IMR-90 (cell line): ENCODE measurements around the gene SEMA3G. TPM values are rescaled to one million over a fixed set of nuclear protein-coding genes. Genes with fewer than 3 reads are reported as not detected.

Experiments used
- ATAC-seq: fragments of 200-7000 bp; cut with Tn5 transposase; 2 replicates; pipeline ENCODE4 v1.9.1; 2020; ENCODE audit warnings: low read depth, mild to moderate bottlenecking, moderate library complexity
- BruUV-seq: library from RNA; stranded (reverse); fragments of 400-500 nt; replicated peaks from 2 replicates; lab custom pipeline; 2021; lab: Mats Ljungman, UMichigan
- CTCF ChIA-PET: fragments of 300-600 bp; formaldehyde crosslinking; extraction: SDS; loops from one replicate; lab custom pipeline; 2021; ENCODE audit warnings: antibody characterized with exemption; lab: Yijun Ruan, JAX
- POLR2A ChIA-PET: fragments of 300-600 bp; sonication (Branson Sonifier 250); formaldehyde crosslinking; loops from one replicate; lab custom pipeline; 2022; ENCODE audit warnings: antibody characterized with exemption; ENCODE audit not compliant: unreplicated experiment; lab: Charles Lee
- DNase-seq: peaks from one replicate; pipeline ENCODE4 v3.0.0; 2013
- H2AFZ ChIP-seq: replicated peaks from 2 replicates; pipeline ENCODE3; 2013; ENCODE audit warnings: low read length, mild to moderate bottlenecking; ENCODE audit not compliant: poor library complexity
- H2AK5ac ChIP-seq: 2 replicates; pipeline ENCODE4 v1.6.1; 2013; ENCODE audit warnings: low read depth, low read length, inconsistent platforms
- H2AK9ac ChIP-seq: replicated peaks from 2 replicates; pipeline ENCODE3; 2013; ENCODE audit warnings: mild to moderate bottlenecking, low read depth, low read length, moderate library complexity; ENCODE audit not compliant: poor library complexity
- H2BK120ac ChIP-seq: 2 replicates; pipeline ENCODE4 v1.6.1; 2013; ENCODE audit warnings: low read depth, low read length, inconsistent platforms
- H2BK15ac ChIP-seq: 3 replicates; pipeline ENCODE4 v1.6.1; 2013; ENCODE audit warnings: low read depth, low read length, inconsistent platforms
- H2BK20ac ChIP-seq: 2 replicates; pipeline ENCODE4 v1.6.1; 2013; ENCODE audit warnings: low read depth, mild to moderate bottlenecking, inconsistent platforms, low read length, moderate library complexity
- H2BK5ac ChIP-seq: 2 replicates; pipeline ENCODE4 v1.6.1; 2013; ENCODE audit warnings: mild to moderate bottlenecking, low read depth, low read length, inconsistent platforms; ENCODE audit not compliant: poor library complexity, severe bottlenecking
- H3K14ac ChIP-seq: replicated peaks from 2 replicates; pipeline ENCODE4 v1.6.1; 2013; ENCODE audit warnings: low read depth, low read length, inconsistent platforms
- H3K18ac ChIP-seq: 2 replicates; pipeline ENCODE4 v1.6.1; 2013; ENCODE audit warnings: low read depth, low read length, control low read depth
- H3K23ac ChIP-seq: 2 replicates; pipeline ENCODE4 v1.6.1; 2013; ENCODE audit warnings: low read depth, low read length, inconsistent platforms
- H3K27ac ChIP-seq: 2 replicates; pipeline ENCODE4 v1.5.1; 2013; ENCODE audit warnings: mild to moderate bottlenecking, control low read depth, low read length; ENCODE audit not compliant: insufficient read depth
- H3K27me3 ChIP-seq: 2 replicates; pipeline ENCODE4 v1.6.1; 2013; ENCODE audit warnings: low read length; ENCODE audit not compliant: control insufficient read depth, insufficient read depth
- H3K36me3 ChIP-seq: 2 replicates; pipeline ENCODE4 v1.6.1; 2013; ENCODE audit warnings: low read length, mixed read lengths; ENCODE audit not compliant: control insufficient read depth, insufficient read depth
- H3K4ac ChIP-seq: 2 replicates; pipeline ENCODE4 v1.6.1; 2013; ENCODE audit warnings: low read depth, low read length, inconsistent platforms
- H3K4me1 ChIP-seq: 2 replicates; pipeline ENCODE4 v1.6.1; 2013; ENCODE audit warnings: low read length, mixed read lengths; ENCODE audit not compliant: control insufficient read depth, insufficient read depth
- H3K4me2 ChIP-seq: 2 replicates; pipeline ENCODE4 v1.6.1; 2013; ENCODE audit warnings: low read depth, mild to moderate bottlenecking, control low read depth, low read length, moderate library complexity
- H3K4me3 ChIP-seq: 2 replicates; pipeline ENCODE4 v1.5.1; 2013; ENCODE audit warnings: low read depth, mild to moderate bottlenecking, control low read depth, low read length, moderate library complexity; ENCODE audit not compliant: insufficient read depth
- H3K56ac ChIP-seq: 2 replicates; pipeline ENCODE4 v1.6.1; 2013; ENCODE audit warnings: low read length, inconsistent platforms; ENCODE audit not compliant: insufficient read depth; ENCODE audit errors: extremely low read depth
- H3K79me1 ChIP-seq, 2 experiments: 2 replicates each; pipeline ENCODE4 v1.6.1; 2013; ENCODE audit warnings: low read length in 2 of 2, inconsistent platforms in 1 of 2, low read depth in 1 of 2
- H3K9ac ChIP-seq: 2 replicates; pipeline ENCODE4 v1.6.1; 2013; ENCODE audit warnings: low read depth, low read length, control low read depth
- H3K9me1 ChIP-seq: 2 replicates; pipeline ENCODE4 v1.6.1; 2013; ENCODE audit warnings: low read length, inconsistent platforms; ENCODE audit not compliant: insufficient read depth
- H3K9me3 ChIP-seq: 2 replicates; pipeline ENCODE4 v1.6.1; 2013; ENCODE audit warnings: low read length; ENCODE audit not compliant: control insufficient read depth, insufficient read depth
- H4K20me1 ChIP-seq: 2 replicates; pipeline ENCODE4 v1.6.1; 2013; ENCODE audit warnings: low read length, inconsistent platforms; ENCODE audit not compliant: insufficient read depth
- H4K5ac ChIP-seq: 2 replicates; pipeline ENCODE4 v1.6.1; 2013; ENCODE audit warnings: mild to moderate bottlenecking, low read depth, low read length, control low read depth
- H4K8ac ChIP-seq, 2 experiments: 2 replicates each; pipeline ENCODE4 v1.6.1; 2013; ENCODE audit warnings: low read depth in 2 of 2, low read length in 2 of 2, control low read depth in 1 of 2, inconsistent platforms in 1 of 2
- H4K91ac ChIP-seq: 2 replicates; pipeline ENCODE4 v1.6.1; 2013; ENCODE audit warnings: low read depth, low read length, inconsistent platforms; ENCODE audit not compliant: insufficient read depth
- BHLHE40 ChIP-seq: fragments of 150-350 bp; IDR thresholded peaks from 2 replicates; pipeline ENCODE4 v1.6.1; 2016; ENCODE audit warnings: mild to moderate bottlenecking, low read depth, low read length
- WGBS, 2 experiments: methylation state at CpG; one replicate each; pipeline versions ENCODE4 v1.1.5 to v1.1.7; 2013; ENCODE audit warnings: missing lambda C conversion rate in 2 of 2; ENCODE audit not compliant: insufficient read length in 1 of 2; ENCODE audit errors: extremely low coverage in 2 of 2; 5-methylcytosine and 5-hydroxymethylcytosine counted together
- dilution Hi-C: fragments of 300-500 bp; cut with HindIII; formaldehyde crosslinking; loops from one replicate; pipeline ENCODE4 v1.14.3; 2018; ENCODE audit warnings: low sequenced_read_pairs; ENCODE audit not compliant: unreplicated experiment
- in situ Hi-C: fragments of 300-500 bp; cut with MboI; formaldehyde crosslinking; loops from 3 replicates; pipeline ENCODE4 v1.14.3; 2019; ENCODE audit warnings: low sequenced_read_pairs, inconsistent platforms, mixed read lengths
- intact Hi-C: fragments of 100-400 bp; cut with micrococcal nuclease; formaldehyde crosslinking; loops from 2 replicates; pipeline ENCODE4 v1.10.0; 2022
- polyA plus RNA-seq, 3 experiments: library from polyadenylated mRNA; depleted of rRNA; stranded (reverse); fragments of >200 nt; gene quantifications; 2 replicates each; pipeline ENCODE4 v1.2.3, GENCODE V29; 2012; ENCODE audit warnings: low replicate concordance in 1 of 3
- total RNA-seq: library from RNA; depleted of rRNA; stranded (reverse); fragments of >200 nt; gene quantifications from 2 replicates; pipeline ENCODE4 v1.2.3, GENCODE V29; 2012
- TF ChIP-seq, protein P1 (sequence below): conservative IDR thresholded peaks from 2 replicates; pipeline ENCODE4 v1.5.1; 2012; ENCODE audit warnings: mild to moderate bottlenecking, low read depth, low read length, improper control_type of control experiment

Gene SEMA3G
- total and polyA plus RNA-seq, 2 of the 4 experiments (the other 2 are of a cell fraction), result 0.07 TPM; not detected in 1

DNA sequence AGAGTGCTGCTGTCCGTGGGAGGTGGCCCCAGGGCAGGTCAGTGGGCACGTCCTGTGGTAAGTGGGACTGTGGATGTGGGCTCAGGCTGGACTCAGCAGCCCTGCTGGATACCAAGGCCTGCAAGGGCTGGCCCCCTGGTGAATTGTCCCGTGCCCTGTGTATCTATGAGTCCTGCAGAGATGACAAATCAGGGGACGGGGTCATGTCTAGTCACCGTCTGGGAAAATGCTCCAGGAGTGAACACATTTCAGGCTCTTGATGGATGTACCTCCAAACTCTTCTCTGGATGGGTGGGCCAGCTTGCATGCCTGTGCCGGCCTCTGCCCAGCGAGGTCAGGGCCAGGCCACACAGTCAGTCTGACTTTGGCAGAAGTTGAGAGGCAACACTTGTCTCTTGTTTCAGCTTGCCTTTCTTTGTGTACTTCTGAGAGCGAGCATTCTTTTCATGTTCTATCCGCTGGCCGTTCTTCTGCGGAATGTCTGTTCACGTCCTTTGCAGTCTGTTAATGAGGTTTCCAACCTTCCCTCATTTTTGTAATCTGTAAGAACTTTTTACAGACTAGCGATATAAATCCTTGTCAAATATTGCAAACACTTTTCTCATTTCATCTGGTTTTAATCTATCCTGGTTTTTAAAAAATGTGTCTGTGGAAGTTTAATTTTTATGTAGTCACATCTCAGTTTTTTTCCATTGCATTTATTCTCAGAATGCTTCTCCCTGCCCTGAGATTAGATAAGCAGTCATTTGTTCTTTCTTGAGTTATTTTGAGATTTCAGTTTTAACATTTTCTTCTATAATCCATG, 38.9 kb upstream of the SEMA3G start:
- no peak overlapping the region for H4K8ac ChIP-seq
- H2BK20ac ChIP-seq, result no peak overlapping the region
- BruUV-seq, result no TSS peak

More for the DNA sequence above, 38.9 kb upstream of the SEMA3G start:
- ChIA-PET POLR2A (no interaction called here), CTCF (no interaction called here)
- TF ChIP-seq BHLHE40, result peak; percentile 74
- TF ChIP-seq, protein P1, sequence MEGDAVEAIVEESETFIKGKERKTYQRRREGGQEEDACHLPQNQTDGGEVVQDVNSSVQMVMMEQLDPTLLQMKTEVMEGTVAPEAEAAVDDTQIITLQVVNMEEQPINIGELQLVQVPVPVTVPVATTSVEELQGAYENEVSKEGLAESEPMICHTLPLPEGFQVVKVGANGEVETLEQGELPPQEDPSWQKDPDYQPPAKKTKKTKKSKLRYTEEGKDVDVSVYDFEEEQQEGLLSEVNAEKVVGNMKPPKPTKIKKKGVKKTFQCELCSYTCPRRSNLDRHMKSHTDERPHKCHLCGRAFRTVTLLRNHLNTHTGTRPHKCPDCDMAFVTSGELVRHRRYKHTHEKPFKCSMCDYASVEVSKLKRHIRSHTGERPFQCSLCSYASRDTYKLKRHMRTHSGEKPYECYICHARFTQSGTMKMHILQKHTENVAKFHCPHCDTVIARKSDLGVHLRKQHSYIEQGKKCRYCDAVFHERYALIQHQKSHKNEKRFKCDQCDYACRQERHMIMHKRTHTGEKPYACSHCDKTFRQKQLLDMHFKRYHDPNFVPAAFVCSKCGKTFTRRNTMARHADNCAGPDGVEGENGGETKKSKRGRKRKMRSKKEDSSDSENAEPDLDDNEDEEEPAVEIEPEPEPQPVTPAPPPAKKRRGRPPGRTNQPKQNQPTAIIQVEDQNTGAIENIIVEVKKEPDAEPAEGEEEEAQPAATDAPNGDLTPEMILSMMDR, result no peak
- DNase-seq (peak; percentile 68), ATAC-seq (peak; percentile 82)
- no peak overlapping the region for H3K18ac ChIP-seq
- H3K27me3 ChIP-seq, result no peaks in the 10 kb centered on the region
- no peak overlapping the region for H3K9ac ChIP-seq
- H2BK15ac ChIP-seq, result no peak overlapping the region
- in situ Hi-C loops (no loop called here), intact Hi-C loops (no loop called here), dilution Hi-C loops (no loop called here)
- peak overlapping the region; percentile 6; the same call in 1 of the 2 replicates for H3K27ac ChIP-seq
- no peak overlapping the region for H4K5ac ChIP-seq
- H2AK5ac ChIP-seq, result 0 out of 2 replicates have a peak overlapping the region, but pooled peaks have one; percentile 27
- H3K4me2 ChIP-seq, result no peak overlapping the region
- H3K4me1 ChIP-seq, result peaks cover 13% of the 10 kb centered on the region; the same call in 1 of the 2 replicates
- H3K9me3 ChIP-seq, result no peaks in the 10 kb centered on the region
- H3K14ac ChIP-seq, result 0 out of 2 replicates have a peak overlapping the region, but pooled peaks have one; percentile 19
- H2AK9ac ChIP-seq, result peak overlapping the region; percentile 5
- H2AFZ ChIP-seq, result peak overlapping the region; percentile 37
- no peak overlapping the region for H2BK120ac ChIP-seq
- H3K56ac ChIP-seq, result no peak overlapping the region
- no peak overlapping the region for H3K4me3 ChIP-seq
- H3K36me3 ChIP-seq, result peaks cover 82% of the 10 kb centered on the region
- H3K9me1 ChIP-seq, result peaks cover 14% of the 10 kb centered on the region; the same call in 1 of the 2 replicates
- no peak overlapping the region for H2BK5ac ChIP-seq
- peaks cover 4 to 41% of the 10 kb centered on the region in 2 experiments; a peak in 3 of 4 replicates for H3K79me1 ChIP-seq
- H4K91ac ChIP-seq, result no peak overlapping the region
- WGBS, 2 experiments, result 31% methylated on average over 5 of the region's 13 CpGs; no CpG with 5 or more reads in 1 of the 2 experiments
- H3K4ac ChIP-seq, result peak overlapping the region; percentile 13; the same call in 1 of the 2 replicates
- peak overlapping the region; percentile 66; the same call in 1 of the 2 replicates for H3K23ac ChIP-seq
- H4K20me1 ChIP-seq, result peaks cover 32% of the 10 kb centered on the region
